GM12891 (cell line): Measurements from ENCODE around the gene NTN4.

Source experiments
- PAX5 ChIP-seq: IDR thresholded peaks from 2 replicates; pipeline ENCODE4 v1.6.1; 2011; ENCODE audit warnings: low read length, moderate library complexity, mild to moderate bottlenecking; ENCODE audit not compliant: insufficient read depth, severe bottlenecking
- POLR2A ChIP-seq: IDR thresholded peaks from 2 replicates; pipeline ENCODE4 v1.6.1; 2011; ENCODE audit warnings: low read depth, low read length, control low read depth
- POLR2AphosphoS5 ChIP-seq: IDR thresholded peaks from 2 replicates; pipeline ENCODE4 v1.6.1; 2011; ENCODE audit warnings: low read depth, low read length, control low read depth
- TAF1 ChIP-seq: IDR thresholded peaks from 2 replicates; pipeline ENCODE4 v1.6.1; 2011; ENCODE audit warnings: low read depth, low read length, control low read depth

GRCh38 chr12:95790033-95790916 lies at the start of gene NTN4:
- TF ChIP-seq TAF1 (no peak), PAX5 (no peak), POLR2A (no peak), POLR2AphosphoS5 (no peak)
